Gastrocnemius medialis (tissue), 4 donors: Measurements from ENCODE around the gene KLHL29. TPM values are rescaled to one million over a fixed set of nuclear protein-coding genes. Genes with fewer than 3 reads are reported as not detected.
A peak's percentile ranks its signal among the peaks of the same experiment; 100 is the strongest.

Source experiments
- ATAC-seq, 2 donors: fragments of 150-250 bp; one replicate each; pipeline ENCODE4 v1.9.1; 2016
- DNase-seq, 2 donors: peaks; one replicate each; pipeline ENCODE4 v3.0.0-alpha.2; 2019
- H3K27ac ChIP-seq, 4 donors: fragments of 200-600 bp; sonication (generic); 1 replicate in 1 of 4; 2 replicates in 3 of 4; pipeline ENCODE4 v1.5.1; 2016 to 2018; ENCODE audit warnings: mild to moderate bottlenecking in 2 of 4, moderate library complexity in 1 of 4
- H3K27me3 ChIP-seq, 3 donors: fragments of 200-600 bp; sonication (generic) in 2 of 3; 1 replicate in 1 of 3; 2 replicates in 2 of 3; pipeline versions ENCODE4 v1.5.1 to v1.6.0; 2016 to 2019; ENCODE audit warnings: mild to moderate bottlenecking in 1 of 3, moderate library complexity in 1 of 3
- H3K36me3 ChIP-seq, 2 donors: fragments of 200-600 bp; sonication (generic) in 1 of 2; one replicate each; pipeline ENCODE4 v1.5.1; 2017 to 2018
- H3K4me1 ChIP-seq, 2 donors: fragments of 200-600 bp; sonication (generic) in 1 of 2; one replicate each; pipeline ENCODE4 v1.5.1; 2016 to 2017; ENCODE audit warnings: mild to moderate bottlenecking in 2 of 2
- H3K4me3 ChIP-seq, 4 donors: fragments of 200-600 bp; sonication (generic) in 3 of 4; 1 replicate in 1 of 4; 2 replicates in 3 of 4; pipeline ENCODE4 v1.5.1; 2016 to 2019; ENCODE audit warnings: mild to moderate bottlenecking in 2 of 4
- H3K9me3 ChIP-seq, 3 donors: fragments of 200-600 bp; sonication (generic) in 2 of 3; 1 replicate in 1 of 3; 2 replicates in 2 of 3; pipeline ENCODE4 v1.5.1; 2016 to 2019
- CTCF ChIP-seq, 5 experiments: fragments of 450-650 bp in 3 of 5; fragments of 200-600 bp in 2 of 5; sonication (generic) in 2 of 5; IDR thresholded peaks in 4 of 5; conservative IDR thresholded peaks in 1 of 5; 1 replicate in 4 of 5; 2 replicates in 1 of 5; pipeline ENCODE4 v1.5.1; 2016 to 2019; ENCODE audit warnings: antibody characterized with exemption in 5 of 5, mild to moderate bottlenecking in 3 of 5, moderate library complexity in 3 of 5
- POLR2A ChIP-seq, 2 donors: fragments of 450-650 bp; IDR thresholded peaks; one replicate each; pipeline ENCODE4 v1.6.1; 2017; ENCODE audit warnings: antibody characterized with exemption in 2 of 2, mild to moderate bottlenecking in 2 of 2, moderate library complexity in 2 of 2
- in situ Hi-C, 4 donors: fragments of 200-750 bp; cut with MboI; loops; one replicate each; pipeline versions ENCODE4 v1.15.0 to v1.8.0; 2017; ENCODE audit warnings: low sequenced_read_pairs in 4 of 4
- intact Hi-C: fragments of 100-400 bp; cut with DNase I; formaldehyde crosslinking; loops from one replicate; pipeline ENCODE4 v1.15.1; 2023; ENCODE audit warnings: low total_unique reads
- total RNA-seq, 4 donors: library from RNA; depleted of rRNA; stranded (reverse); fragments of >200 nt; gene quantifications; one replicate each; pipeline versions ENCODE4 v1.1.0 to v1.2.3, GENCODE V29; 2016

KLHL29 gene
- total RNA-seq, 4 donors from 2014 or later: 4.3 to 24.9 (median 8.7) TPM

- Histone ChIP-seq H3K9me3 (no peaks in the 10 kb centered on the region), H3K4me1 (no peaks in the 10 kb centered on the region), H3K27me3 (no peaks in the 10 kb centered on the region), H3K36me3 (peaks cover 0 to 13% of the 10 kb centered on the region in 2 donors), H3K4me3 (no peak overlapping the region), H3K27ac (no peak overlapping the region)
- intact Hi-C loops: no loop called here
- in situ Hi-C loops: no loop called here
- TF ChIP-seq POLR2A (IDR thresholded peaks at IDR 0.05) (no peak), CTCF (IDR thresholded peaks at IDR 0.05 in 4 of 5, conservative IDR thresholded peaks at IDR 0.05 in 1 of 5) (no peak)
- ATAC-seq (no peak), DNase-seq (no peak)
These were observed 298.0 kb downstream of the KLHL29 start for GRCh38 chr2:23683001-23683400.

GRCh38 chr2:23684395-23685176 is 299.6 kb downstream of the KLHL29 start:
- no peak for TF ChIP-seq POLR2A (IDR thresholded peaks at IDR 0.05)
- no peak for TF ChIP-seq CTCF (IDR thresholded peaks at IDR 0.05 in 4 of 5, conservative IDR thresholded peaks at IDR 0.05 in 1 of 5)
- intact Hi-C loops (no loop called here), in situ Hi-C loops (no loop called here)
- H3K9me3 ChIP-seq: no peaks in the 10 kb centered on the region
- H3K36me3 ChIP-seq: peaks cover 0 to 13% of the 10 kb centered on the region in 2 donors
- no peaks in the 10 kb centered on the region for H3K4me1 ChIP-seq
- no peaks in the 10 kb centered on the region for H3K27me3 ChIP-seq
- no peak overlapping the region for H3K27ac ChIP-seq
- H3K4me3 ChIP-seq: no peak overlapping the region
- peak in 1 of 2 donors; percentile 9 for ATAC-seq
- DNase-seq: no peak

GRCh38 chr2:23685181-23685580 is 300.2 kb downstream of the KLHL29 start:
- ATAC-seq (no peak), DNase-seq (no peak)
- no peak overlapping the region for H3K27ac ChIP-seq

GRCh38 chr2:23685706-23686105 is 300.7 kb downstream of the KLHL29 start:
- Histone ChIP-seq H3K27me3 (no peaks in the 10 kb centered on the region), H3K4me3 (no peak overlapping the region), H3K36me3 (peaks cover 0 to 13% of the 10 kb centered on the region in 2 donors), H3K9me3 (no peaks in the 10 kb centered on the region), H3K4me1 (peaks cover 0 to 5% of the 10 kb centered on the region in 2 donors), H3K27ac (no peak overlapping the region)
- in situ Hi-C loops: no loop called here
- no peak for DNase-seq
- intact Hi-C loops: no loop called here
- TF ChIP-seq POLR2A (IDR thresholded peaks at IDR 0.05) (no peak), CTCF (IDR thresholded peaks at IDR 0.05 in 4 of 5, conservative IDR thresholded peaks at IDR 0.05 in 1 of 5) (no peak)
- no peak for ATAC-seq

More at GRCh38 chr2:23685181-23685580, 300.2 kb downstream of the KLHL29 start:
- no peak for TF ChIP-seq CTCF (IDR thresholded peaks at IDR 0.05 in 4 of 5, conservative IDR thresholded peaks at IDR 0.05 in 1 of 5)
- TF ChIP-seq POLR2A (IDR thresholded peaks at IDR 0.05): no peak
- H3K4me1 ChIP-seq: peaks cover 0 to under 1% of the 10 kb centered on the region in 2 donors
- H3K4me3 ChIP-seq: no peak overlapping the region
- in situ Hi-C loops: no loop called here
- H3K27me3 ChIP-seq: no peaks in the 10 kb centered on the region
- no peaks in the 10 kb centered on the region for H3K9me3 ChIP-seq
- H3K36me3 ChIP-seq: peaks cover 0 to 13% of the 10 kb centered on the region in 2 donors
- intact Hi-C loops: no loop called here
